HG02623 (cell line): ENCODE data around the gene SPATA1.
"Not testable (repeated sequence)": the region's sequence is repeated elsewhere in the genome, so short reads cannot be mapped to it uniquely, and the experiment has no call there.

Experiments used
- ATAC-seq: cut with Tn5 transposase; IDR thresholded peaks from one replicate; pipeline ENCODE4 v1.9.1; 2021; ENCODE audit warnings: moderate library complexity; ENCODE audit not compliant: unreplicated experiment

SPATA1 gene

DNA sequence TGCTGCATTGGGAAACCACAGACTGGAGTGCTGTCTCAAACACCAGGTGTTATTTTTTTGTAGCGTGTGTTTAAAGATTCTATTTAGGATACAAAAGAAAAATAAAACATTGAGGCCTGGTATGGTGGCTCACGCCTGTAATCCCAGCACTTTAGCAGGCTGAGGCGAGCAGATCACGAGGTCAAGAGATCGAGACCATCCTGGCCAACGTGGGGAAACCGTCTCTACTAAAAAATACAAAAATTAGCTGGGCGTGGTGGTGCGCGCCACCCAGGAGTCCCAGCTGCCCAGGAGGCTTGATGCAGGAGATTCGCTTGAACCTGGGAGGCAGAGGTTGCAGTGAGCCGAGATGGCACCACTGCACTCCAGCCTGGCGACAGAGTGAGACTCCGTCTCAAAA, 1.7 kb downstream of the SPATA1 start:
- ATAC-seq: not testable (repeated sequence)

DNA sequence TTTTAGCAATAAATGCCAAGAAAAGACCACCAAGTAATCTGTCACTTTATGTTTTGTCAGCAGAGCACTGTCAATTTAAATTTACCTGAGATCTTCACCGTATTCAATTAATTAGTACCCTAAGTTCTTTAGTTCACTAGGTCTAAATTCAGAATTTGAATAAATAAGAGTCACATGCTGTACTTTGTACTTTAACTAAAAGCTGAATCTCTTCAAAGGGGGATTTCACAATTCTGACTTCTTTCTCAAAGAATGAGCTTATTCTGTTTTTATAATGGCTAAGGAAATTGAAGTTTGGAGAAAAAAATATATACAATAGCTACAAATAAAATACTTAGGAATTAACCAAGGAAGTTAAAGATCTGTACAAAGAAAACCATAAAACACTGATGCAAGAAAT, 2.3 kb downstream of the SPATA1 start:
- no peak for ATAC-seq

DNA sequence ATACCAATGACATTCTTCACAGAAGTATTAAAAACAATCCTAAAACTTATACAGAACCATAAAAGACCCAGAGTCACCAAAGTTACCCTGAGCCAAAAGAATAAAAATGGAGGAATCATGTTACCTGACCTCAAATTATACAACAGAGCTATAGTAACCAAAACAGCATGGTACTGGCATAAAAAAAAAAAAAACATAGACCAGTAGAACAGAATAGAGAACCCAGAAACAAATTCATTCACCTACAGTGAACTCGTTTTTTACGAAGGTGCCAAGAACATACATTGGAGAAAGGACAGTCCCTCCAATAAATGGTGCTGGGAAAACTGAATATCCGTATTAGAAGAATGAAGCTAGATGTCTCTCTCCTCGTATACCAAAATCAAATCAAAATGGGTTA, 2.8 kb downstream of the SPATA1 start:
- no peak for ATAC-seq

DNA sequence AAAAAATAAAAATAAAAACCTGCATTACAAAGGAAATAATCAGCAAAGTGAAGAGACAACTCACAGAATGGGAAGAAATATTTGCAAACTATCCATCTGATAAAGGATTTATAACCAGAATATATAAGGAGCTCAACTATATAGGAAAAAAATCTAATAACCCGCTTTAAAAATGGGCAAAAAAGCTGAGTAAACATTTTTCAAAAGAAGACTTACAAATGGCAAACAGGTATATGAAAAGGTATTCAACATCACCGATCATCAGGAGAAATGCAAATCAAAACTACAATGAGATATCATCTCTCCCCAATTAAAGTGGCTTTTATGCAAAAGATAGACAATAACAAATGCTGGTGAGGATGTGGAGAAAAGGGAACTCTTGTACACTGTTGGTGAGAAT, 4.0 kb downstream of the SPATA1 start:
- ATAC-seq: no peak

DNA sequence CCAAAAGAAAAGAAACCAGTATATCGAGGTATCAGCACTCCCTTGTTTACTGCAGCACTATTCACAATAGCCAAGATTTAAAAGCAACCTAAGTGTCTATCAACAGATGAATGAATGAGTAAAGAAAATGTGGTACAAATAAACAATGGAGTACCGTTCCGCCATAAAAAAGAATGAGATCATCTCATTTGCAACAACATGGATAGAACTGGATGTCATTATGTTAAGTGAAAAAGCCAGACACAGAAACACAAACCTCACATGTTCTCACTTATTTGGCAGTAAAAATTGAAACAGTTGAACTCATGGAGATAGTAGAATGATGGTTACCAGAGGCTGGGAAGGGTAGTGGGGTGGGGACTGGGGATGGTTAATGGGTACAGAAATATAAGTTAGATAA, 4.5 kb downstream of the SPATA1 start:
- ATAC-seq: no peak

DNA sequence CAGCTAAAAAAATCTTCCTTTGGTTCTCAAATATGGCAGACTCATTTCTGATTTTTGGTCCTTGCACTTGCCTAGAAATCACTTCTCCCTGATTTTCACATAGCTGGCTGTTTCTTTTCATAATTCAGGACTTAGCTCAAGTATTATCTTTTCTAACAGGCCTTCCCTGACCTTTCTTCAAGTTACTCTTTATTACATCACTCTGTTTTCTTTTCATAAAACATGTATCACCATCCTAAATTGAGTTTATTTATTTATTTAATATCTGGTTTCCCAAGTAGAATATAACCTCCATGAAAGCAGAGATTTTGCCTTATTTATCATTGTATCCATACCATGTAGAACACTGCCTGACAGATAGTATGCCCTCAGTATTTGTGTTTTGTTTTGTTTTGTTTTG, 18.4 kb downstream of the SPATA1 start:
- no peak for ATAC-seq

DNA sequence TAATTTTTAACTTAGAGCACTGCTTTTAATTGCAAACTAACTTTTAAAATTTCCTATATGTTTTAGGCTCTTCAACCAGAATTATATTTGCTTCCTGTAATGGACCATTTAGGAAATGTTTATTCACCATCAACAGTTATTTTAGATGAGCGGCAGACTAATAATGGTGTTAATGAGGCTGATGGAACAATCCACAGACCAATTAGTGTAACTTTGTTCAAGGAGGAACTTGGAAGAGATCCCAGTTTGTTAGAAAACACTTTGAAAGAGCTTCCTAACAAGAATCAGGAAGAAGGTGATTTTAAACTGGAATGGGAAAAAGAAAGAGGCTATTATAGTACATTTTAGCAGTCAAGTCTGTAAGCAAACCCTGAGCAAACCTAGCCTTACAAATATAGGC, 19.6 kb downstream of the SPATA1 start:
- ATAC-seq: no peak

DNA sequence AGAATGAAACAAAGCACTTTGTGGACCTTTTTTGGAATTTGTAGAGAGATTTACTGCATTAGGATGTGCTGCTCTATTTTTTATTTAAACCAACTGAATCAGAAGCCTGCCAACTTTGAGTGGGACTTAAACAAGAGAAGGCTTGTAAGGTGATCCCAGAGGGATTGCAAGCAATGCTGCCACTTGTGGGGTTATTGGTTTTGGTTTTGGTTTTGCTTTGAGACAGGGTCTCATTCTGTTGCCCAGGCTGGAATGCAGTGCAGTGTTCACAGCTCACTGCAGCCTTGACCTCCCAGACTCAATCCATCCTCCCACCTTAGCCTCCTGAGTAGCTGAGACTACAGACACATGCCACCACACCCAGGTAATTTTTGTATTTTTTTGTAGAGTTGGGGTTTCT, 32.4 kb downstream of the SPATA1 start:
- ATAC-seq: peak; percentile 71

DNA sequence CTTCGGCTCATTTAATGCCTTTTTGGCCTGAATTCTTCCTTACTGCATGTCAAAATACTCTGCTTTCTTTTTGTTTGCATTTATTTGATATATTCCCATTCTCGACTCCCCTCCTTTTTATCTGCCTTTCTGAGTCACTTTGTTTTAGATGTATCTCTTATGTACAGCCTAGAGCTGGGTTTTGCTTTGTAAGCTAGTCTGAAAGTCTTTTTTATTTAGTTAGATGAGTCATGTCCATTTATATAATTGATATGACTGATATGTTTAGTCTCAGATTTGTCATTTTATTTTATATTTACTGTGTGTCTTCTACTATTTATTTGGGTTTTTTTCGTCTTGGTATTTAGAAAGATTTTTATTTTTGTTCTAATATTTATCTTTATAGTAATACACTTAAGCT, 33.8 kb downstream of the SPATA1 start:
- no peak for ATAC-seq

DNA sequence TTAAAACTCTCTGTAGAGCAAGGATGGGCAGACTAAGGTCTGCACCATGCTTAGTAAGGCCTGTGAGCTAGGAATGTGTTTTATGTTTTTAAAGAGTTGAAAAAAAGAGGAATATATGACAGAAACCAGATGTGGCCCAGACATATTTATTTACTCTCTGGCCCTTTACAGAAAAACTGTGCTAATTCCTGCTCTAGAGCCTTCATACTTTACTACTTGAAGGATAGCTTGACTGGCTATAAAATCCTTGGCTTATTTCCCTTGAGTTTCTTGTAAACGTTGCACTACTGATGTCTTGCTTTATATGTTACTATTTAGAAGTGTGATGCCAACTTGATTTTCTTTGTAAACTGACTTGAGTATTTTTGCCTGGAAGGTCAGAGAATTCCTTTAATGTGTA, 34.6 kb downstream of the SPATA1 start:
- ATAC-seq: no peak

DNA sequence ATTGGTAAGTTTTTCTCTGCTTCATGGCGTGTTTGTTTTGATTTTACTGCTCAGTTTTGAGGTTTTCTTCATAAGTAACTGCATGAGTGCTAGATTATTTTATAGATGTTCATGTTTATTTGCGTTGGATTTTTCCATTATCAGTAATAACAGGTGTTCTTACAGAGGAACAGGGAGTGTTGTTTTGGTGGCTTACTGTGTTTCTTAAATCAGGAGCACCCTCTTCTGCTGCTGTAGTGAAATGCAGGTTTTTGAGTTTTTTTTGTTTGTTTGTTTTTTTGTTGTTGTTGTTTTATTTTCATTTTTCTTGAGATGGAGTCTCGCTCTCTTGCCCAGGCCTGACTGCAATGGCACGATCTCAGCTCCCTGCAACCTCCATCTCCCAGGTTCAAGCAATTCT, 35.5 kb downstream of the SPATA1 start:
- no peak for ATAC-seq

DNA sequence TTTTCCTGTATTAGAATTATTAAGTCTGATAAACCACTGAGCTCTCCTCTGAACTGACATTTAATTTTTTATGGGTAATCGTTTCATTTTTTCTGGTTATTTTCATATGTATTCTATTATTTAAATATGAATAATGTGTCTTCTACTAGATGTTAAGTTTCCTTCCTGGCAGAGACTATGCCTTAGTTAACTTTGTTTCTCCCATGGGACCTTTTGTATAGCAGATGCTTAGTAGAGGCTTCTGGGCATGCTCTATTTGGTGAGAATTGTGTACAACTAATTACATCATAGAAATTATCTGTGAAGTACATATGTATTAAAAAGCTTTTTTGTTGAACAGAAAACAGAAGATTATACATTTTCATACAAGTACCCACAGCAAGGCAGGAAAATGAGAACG, 44.6 kb downstream of the SPATA1 start:
- ATAC-seq: no peak

DNA sequence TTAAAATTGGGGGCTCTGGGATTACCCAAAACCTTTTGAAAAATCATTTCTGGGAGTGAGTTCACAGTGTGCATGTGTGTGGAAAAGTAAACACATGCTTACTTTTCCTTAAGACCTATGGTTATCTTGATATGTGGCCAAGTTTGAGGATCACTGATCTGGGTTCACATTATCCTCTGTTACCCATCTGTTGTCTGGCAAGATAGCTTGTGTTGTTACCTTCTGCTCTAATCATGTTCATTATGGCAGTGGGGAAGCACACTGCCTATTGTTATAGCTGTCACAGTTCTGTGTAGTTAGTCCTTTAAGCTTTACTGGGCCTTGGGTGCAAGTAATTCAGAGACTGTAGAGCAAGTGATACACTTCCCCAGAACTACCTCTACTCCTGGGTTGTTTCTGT, 63.0 kb downstream of the SPATA1 start:
- ATAC-seq: no peak

DNA sequence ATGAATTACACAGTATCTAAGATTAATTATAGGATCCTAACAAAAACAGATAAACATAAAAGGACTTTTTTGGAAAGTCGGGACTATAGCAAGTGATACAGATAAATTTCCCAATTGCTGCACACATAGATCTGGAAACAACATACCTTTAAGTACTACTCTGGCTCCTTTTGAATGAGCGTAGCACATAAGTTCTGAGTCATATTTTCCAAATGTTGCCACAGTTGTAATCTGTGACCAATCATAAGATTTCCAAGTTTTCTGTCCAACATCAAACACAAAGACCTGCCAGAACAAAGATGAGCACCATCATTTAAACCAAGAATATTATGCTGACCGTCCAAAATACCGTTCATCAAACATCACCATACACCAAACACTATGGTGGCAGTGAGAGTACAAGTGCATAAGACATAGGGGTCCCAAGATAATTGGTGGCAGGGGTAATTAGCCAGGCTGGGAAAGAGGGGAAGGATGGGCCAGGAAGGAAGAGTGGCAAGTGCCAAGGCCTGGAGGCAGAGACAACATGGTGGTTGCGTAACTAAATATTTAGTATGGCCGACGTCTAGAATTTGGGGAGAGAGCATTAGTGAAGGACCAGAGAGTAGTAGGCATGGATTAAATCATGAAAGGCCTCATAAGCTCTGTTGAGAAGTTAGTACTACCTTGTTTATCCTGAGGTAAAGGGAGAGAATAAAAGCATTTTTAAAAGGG, 64.4 kb downstream of the SPATA1 start:
- ATAC-seq: no peak

DNA sequence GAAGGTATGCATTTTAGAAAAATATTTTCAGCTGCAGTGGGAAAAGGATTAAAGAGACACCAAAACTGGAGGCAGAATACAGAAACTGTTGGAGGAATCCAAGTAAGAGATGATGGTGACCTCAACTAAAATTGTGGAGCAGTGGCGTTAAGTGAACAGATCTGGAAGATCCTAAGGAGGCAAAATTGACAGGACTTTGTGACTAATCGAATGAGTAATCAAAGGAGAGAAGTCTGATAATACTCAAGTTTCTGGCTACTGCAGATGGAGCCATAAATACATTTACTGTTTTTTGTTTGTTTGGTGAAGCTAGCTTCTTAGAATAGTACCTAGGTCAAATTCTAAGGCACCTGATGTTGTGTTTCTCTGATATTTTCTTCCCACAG, 65.0 kb downstream of the SPATA1 start:
- ATAC-seq: no peak

DNA sequence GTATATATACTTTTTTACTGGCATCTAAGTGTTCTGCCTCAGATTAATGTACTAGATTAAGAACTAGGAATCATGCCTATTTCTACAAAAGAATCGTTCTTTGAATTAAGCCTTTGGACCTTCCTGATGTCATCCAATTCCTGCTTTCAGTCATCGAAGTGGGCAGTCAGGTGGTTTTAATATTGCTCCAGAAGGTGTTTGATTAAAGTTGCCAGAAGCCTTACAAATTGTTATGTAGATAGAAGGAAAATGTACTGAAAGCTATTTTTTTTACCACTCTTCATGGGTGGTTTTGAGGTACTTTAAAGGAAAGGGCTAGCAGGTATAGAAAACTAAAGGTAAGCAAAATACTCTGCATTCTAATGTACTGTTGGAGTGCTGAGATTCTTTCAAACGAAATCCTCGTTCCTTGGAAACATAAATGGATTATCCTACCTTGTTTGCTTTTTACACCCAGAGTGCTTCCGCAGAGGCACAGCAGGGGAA, 67.3 kb downstream of the SPATA1 start:
- no peak for ATAC-seq

DNA sequence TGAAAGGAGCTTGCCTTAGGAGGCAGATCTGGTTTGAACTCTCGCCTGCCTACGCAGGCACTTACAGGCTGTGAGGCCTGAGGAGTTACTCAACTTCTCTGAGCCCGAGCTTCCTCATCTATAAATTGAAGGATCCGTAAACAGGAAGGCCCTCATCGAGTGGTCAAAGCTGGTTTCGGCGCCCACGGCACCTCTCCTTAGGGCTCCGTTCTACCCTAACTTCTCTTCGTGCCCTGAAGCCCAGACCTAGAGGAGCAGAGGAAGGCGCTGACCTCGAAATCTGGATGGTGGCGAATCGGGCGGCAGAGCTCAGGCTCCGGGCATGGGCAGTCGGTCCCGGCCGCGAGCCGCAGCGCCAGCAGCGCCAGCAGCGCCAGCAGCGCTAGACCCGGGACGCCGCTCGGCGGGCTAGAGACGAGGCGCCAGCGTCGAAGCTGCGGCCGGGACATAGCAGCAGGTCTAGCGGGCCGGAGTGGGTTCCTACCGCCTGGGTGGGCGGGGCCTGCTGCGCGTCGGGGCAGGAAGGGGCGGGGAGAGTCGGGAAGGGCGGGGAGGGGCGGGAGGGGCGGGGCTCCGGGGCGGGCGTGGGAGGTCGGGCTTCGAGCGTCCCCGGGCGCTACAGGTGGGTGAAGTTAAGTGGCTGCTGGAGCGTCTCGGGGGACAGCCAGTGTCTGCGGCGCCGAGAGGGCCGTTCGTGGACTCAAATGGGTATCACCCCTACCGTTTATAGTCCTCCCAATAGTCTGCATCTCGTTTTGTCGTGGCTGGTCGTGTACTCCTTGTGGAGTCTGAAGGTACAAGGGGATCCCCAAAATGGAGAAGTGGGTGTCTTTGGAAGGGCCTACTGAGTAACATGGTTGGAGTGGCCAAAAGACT, 68.0 kb downstream of the SPATA1 start, which contains the start of gene CTBS:
Gene CTBS (minus strand): TSS at position 474 of the 876 bp plus-strand sequence. CDS start 25 bp downstream, at position 449.
- peak; percentile 83 for ATAC-seq

DNA sequence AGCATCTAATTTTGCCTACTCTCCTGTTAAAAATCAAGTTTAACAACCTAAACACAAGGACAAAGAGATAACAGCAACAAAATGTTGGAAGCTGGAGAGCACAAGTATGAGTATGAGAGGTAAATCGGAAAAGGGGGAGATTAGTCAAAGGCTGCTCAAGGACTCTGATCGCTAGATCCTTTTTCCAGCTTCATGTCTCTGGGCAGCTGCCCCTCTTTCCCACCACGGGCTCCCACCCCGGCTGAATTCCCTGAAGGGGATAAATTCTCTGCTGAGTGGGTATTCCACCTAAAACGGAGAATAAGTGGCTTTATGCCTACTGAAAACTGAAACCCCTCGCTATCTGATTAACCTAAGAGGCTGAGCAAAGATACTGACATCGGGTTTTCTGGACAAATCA, 68.8 kb downstream of the SPATA1 start:
- no peak for ATAC-seq

DNA sequence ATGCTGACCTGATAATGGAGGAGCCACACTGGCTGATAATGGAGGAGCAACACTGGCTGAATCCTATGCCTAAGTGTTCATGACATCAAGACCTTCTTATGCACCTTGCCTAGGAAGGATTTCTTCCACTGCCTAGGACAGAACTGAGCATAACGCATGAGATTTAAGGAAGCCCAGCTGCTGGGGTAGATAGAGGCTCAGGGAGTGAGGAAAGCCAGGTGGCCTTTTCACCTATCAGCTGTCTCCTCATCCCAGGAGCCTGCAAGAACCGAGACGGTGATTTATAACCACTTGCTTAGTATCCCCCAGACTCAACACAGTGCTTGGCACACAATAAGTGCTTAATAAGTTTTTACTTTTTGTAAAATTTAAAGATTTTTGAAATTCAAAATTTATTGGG, 75.5 kb downstream of the SPATA1 start:
- ATAC-seq: no peak

DNA sequence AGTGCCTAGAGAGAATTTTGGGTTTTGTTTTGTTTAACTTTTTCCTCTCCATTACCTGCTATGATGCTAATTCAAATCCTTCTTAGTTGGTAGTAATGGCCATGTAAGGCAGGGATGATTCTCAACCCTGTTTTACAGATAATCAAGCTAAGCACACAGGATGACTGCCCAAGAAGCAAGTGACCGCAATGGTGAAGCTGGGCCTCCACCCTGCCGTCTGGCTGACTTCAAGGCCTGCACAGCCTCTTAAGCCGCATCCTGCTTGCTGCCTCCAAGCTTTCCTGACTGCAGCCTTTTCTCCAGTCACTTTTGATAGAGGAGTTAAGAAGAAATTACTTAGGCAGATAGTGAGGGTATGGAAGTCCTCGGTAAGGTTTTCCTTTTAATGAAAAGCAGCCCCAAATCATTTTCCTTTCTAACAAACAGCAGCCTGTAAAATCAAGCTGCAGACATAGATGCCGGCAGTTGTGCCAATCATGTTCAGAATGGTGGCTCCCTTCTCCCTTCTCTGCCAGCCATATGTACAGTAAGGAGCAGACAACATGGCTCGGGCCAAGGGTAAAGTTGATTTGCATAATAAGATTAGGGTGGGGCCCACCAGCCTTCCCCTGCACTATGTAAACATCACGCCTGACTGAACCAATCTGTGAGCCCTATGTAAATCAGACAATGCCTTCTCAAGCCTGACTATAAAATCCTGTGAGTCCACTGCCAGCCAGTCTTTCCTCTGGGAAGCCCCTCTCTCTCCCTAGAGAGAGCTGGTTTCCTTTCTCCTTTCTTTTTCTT, 76.8 kb downstream of the SPATA1 start:
- ATAC-seq: no peak

DNA sequence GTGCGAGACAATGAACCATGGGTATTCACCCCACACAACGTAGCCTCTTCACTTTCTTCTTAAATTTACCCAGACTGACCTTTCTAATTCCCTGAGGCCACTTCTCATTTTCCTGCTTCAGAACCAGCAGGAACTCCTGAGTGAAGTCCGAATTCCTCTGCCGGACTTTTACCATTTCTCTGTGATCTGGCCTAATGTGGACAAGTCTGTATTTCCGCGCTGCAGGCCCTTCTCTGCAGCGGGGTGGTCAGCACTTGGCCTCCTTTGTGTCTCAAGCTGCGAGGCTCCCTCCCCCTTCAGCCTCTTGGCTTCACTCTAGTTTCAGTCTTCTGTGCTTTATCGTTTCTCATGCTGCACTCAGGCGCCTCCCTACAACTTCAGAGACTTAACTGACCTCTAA, 77.5 kb downstream of the SPATA1 start:
- ATAC-seq: no peak
